ENCODE data around the gene RALGPS1.
A peak's percentile ranks its signal among the peaks of the same experiment; 100 is the strongest.

RALGPS1 gene

GRCh38 chr9:126885131-126885641, 29.4 kb upstream of the RALGPS1 start:
- H3K27me3 Mint-ChIP-seq, result no peaks in the 10 kb centered on the region
- H3K27ac Mint-ChIP-seq, result no peak overlapping the region
- H3K4me1 Mint-ChIP-seq (ENCODE audit: low read depth), result peaks cover 20% of the 10 kb centered on the region
- peaks cover 58% of the 10 kb centered on the region for H3K36me3 Mint-ChIP-seq (ENCODE audit: low read depth)
- intact Hi-C loops (cut with micrococcal nuclease), result no loop called here
- no peaks in the 10 kb centered on the region for H3K9me3 Mint-ChIP-seq
- no peak overlapping the region for H3K4me3 Mint-ChIP-seq

GRCh38 chr9:126886034-126886822, 28.4 kb upstream of the RALGPS1 start:
- H3K27ac Mint-ChIP-seq, result no peak overlapping the region
- H3K4me1 Mint-ChIP-seq (ENCODE audit: low read depth), result peaks cover 20% of the 10 kb centered on the region
- H3K9me3 Mint-ChIP-seq, result no peaks in the 10 kb centered on the region
- H3K27me3 Mint-ChIP-seq, result no peaks in the 10 kb centered on the region
- intact Hi-C loops (cut with micrococcal nuclease), result no loop called here
- peaks cover 48% of the 10 kb centered on the region for H3K36me3 Mint-ChIP-seq (ENCODE audit: low read depth)
- H3K4me3 Mint-ChIP-seq, result no peak overlapping the region

GRCh38 chr9:126886897-126887296, 27.7 kb upstream of the RALGPS1 start:
- H3K4me1 Mint-ChIP-seq (ENCODE audit: low read depth), result peaks cover 20% of the 10 kb centered on the region
- no peak overlapping the region for H3K4me3 Mint-ChIP-seq
- intact Hi-C loops (cut with micrococcal nuclease), result no loop called here
- H3K36me3 Mint-ChIP-seq (ENCODE audit: low read depth), result peaks cover 41% of the 10 kb centered on the region
- no peaks in the 10 kb centered on the region for H3K27me3 Mint-ChIP-seq
- no peak overlapping the region for H3K27ac Mint-ChIP-seq
- H3K9me3 Mint-ChIP-seq, result no peaks in the 10 kb centered on the region

- Mint-ChIP-seq H3K4me1 (ENCODE audit: low read depth) (peaks cover 15% of the 10 kb centered on the region), H3K27ac (no peak overlapping the region), H3K27me3 (peaks cover 3% of the 10 kb centered on the region), H3K4me3 (no peak overlapping the region), H3K36me3 (ENCODE audit: low read depth) (no peaks in the 10 kb centered on the region), H3K9me3 (no peaks in the 10 kb centered on the region)
- intact Hi-C loops (cut with micrococcal nuclease), result no loop called here
These were observed 22.9 kb upstream of the RALGPS1 start for GRCh38 chr9:126891676-126892075.

GRCh38 chr9:126893079-126893478, 21.5 kb upstream of the RALGPS1 start:
- Mint-ChIP-seq H3K27me3 (peaks cover 12% of the 10 kb centered on the region), H3K9me3 (no peaks in the 10 kb centered on the region), H3K36me3 (ENCODE audit: low read depth) (no peaks in the 10 kb centered on the region), H3K4me1 (ENCODE audit: low read depth) (peaks cover 15% of the 10 kb centered on the region), H3K4me3 (no peak overlapping the region), H3K27ac (no peak overlapping the region)
- intact Hi-C loops (cut with micrococcal nuclease), result no loop called here

GRCh38 chr9:126894052-126894603, 20.5 kb upstream of the RALGPS1 start:
- intact Hi-C loops (cut with micrococcal nuclease), result no loop called here
- no peak overlapping the region for H3K4me3 Mint-ChIP-seq
- peaks cover 15% of the 10 kb centered on the region for H3K4me1 Mint-ChIP-seq (ENCODE audit: low read depth)
- H3K9me3 Mint-ChIP-seq, result no peaks in the 10 kb centered on the region
- peaks cover 12% of the 10 kb centered on the region for H3K27me3 Mint-ChIP-seq
- H3K27ac Mint-ChIP-seq, result no peak overlapping the region
- H3K36me3 Mint-ChIP-seq (ENCODE audit: low read depth), result no peaks in the 10 kb centered on the region

GRCh38 chr9:126902210-126902609, 12.4 kb upstream of the RALGPS1 start:
- Mint-ChIP-seq H3K9me3 (peaks cover 16% of the 10 kb centered on the region), H3K27ac (no peak overlapping the region), H3K4me1 (ENCODE audit: low read depth) (no peaks in the 10 kb centered on the region), H3K4me3 (no peak overlapping the region), H3K27me3 (peaks cover 17% of the 10 kb centered on the region), H3K36me3 (ENCODE audit: low read depth) (no peaks in the 10 kb centered on the region)
- intact Hi-C loops (cut with micrococcal nuclease), result no loop called here

GRCh38 chr9:126904586-126904985, 10.0 kb upstream of the RALGPS1 start:
- H3K27ac Mint-ChIP-seq, result no peak overlapping the region
- no peaks in the 10 kb centered on the region for H3K36me3 Mint-ChIP-seq (ENCODE audit: low read depth)
- peaks cover 23% of the 10 kb centered on the region for H3K27me3 Mint-ChIP-seq
- intact Hi-C loops (cut with micrococcal nuclease), result no loop called here
- H3K4me3 Mint-ChIP-seq, result no peak overlapping the region
- no peaks in the 10 kb centered on the region for H3K4me1 Mint-ChIP-seq (ENCODE audit: low read depth)
- peaks cover 16% of the 10 kb centered on the region for H3K9me3 Mint-ChIP-seq

GRCh38 chr9:126906091-126906490, 8.5 kb upstream of the RALGPS1 start:
- no peaks in the 10 kb centered on the region for H3K4me1 Mint-ChIP-seq (ENCODE audit: low read depth)
- no peaks in the 10 kb centered on the region for H3K36me3 Mint-ChIP-seq (ENCODE audit: low read depth)
- H3K4me3 Mint-ChIP-seq, result no peak overlapping the region
- intact Hi-C loops (cut with micrococcal nuclease), result no loop called here
- H3K9me3 Mint-ChIP-seq, result peaks cover 12% of the 10 kb centered on the region
- no peak overlapping the region for H3K27ac Mint-ChIP-seq
- peaks cover 25% of the 10 kb centered on the region for H3K27me3 Mint-ChIP-seq

- Mint-ChIP-seq H3K27ac (no peak overlapping the region), H3K36me3 (ENCODE audit: low read depth) (no peaks in the 10 kb centered on the region), H3K27me3 (peaks cover 34% of the 10 kb centered on the region), H3K4me3 (no peak overlapping the region), H3K9me3 (peaks cover 7% of the 10 kb centered on the region), H3K4me1 (ENCODE audit: low read depth) (no peaks in the 10 kb centered on the region)
- intact Hi-C loops (cut with micrococcal nuclease), result no loop called here
These were observed 7.5 kb upstream of the RALGPS1 start for GRCh38 chr9:126907058-126907457.

- intact Hi-C loops (cut with micrococcal nuclease), result no loop called here
- peaks cover 44% of the 10 kb centered on the region for H3K27me3 Mint-ChIP-seq
- peaks cover 7% of the 10 kb centered on the region for H3K9me3 Mint-ChIP-seq
- peak overlapping the region; percentile 42 for H3K4me3 Mint-ChIP-seq
- peaks cover 14% of the 10 kb centered on the region for H3K4me1 Mint-ChIP-seq (ENCODE audit: low read depth)
- H3K27ac Mint-ChIP-seq, result no peak overlapping the region
- no peaks in the 10 kb centered on the region for H3K36me3 Mint-ChIP-seq (ENCODE audit: low read depth)
These were observed 767 bp downstream of the RALGPS1 start for GRCh38 chr9:126915281-126915816.

GRCh38 chr9:126915846-126916543, 1.4 kb downstream of the RALGPS1 start:
- Mint-ChIP-seq H3K36me3 (ENCODE audit: low read depth) (no peaks in the 10 kb centered on the region), H3K4me1 (ENCODE audit: low read depth) (peaks cover 16% of the 10 kb centered on the region), H3K4me3 (peak overlapping the region; percentile 42), H3K27me3 (peaks cover 44% of the 10 kb centered on the region), H3K9me3 (peaks cover 6% of the 10 kb centered on the region), H3K27ac (no peak overlapping the region)
- intact Hi-C loops (cut with micrococcal nuclease), result no loop called here

GRCh38 chr9:126916909-126917308, 2.3 kb downstream of the RALGPS1 start:
- Mint-ChIP-seq H3K36me3 (ENCODE audit: low read depth) (no peaks in the 10 kb centered on the region), H3K4me3 (no peak overlapping the region), H3K27ac (no peak overlapping the region), H3K27me3 (peaks cover 35% of the 10 kb centered on the region), H3K9me3 (no peaks in the 10 kb centered on the region), H3K4me1 (ENCODE audit: low read depth) (peaks cover 16% of the 10 kb centered on the region)
- intact Hi-C loops (cut with micrococcal nuclease), result no loop called here

GRCh38 chr9:126919193-126919592, 4.6 kb downstream of the RALGPS1 start:
- H3K4me3 Mint-ChIP-seq, result no peak overlapping the region
- H3K27me3 Mint-ChIP-seq, result peaks cover 20% of the 10 kb centered on the region

More at GRCh38 chr9:126919193-126919592, 4.6 kb downstream of the RALGPS1 start:
- H3K4me1 Mint-ChIP-seq (ENCODE audit: low read depth), result peaks cover 15% of the 10 kb centered on the region
- H3K9me3 Mint-ChIP-seq, result no peaks in the 10 kb centered on the region
- intact Hi-C loops (cut with micrococcal nuclease), result no loop called here
- no peak overlapping the region for H3K27ac Mint-ChIP-seq
- H3K36me3 Mint-ChIP-seq (ENCODE audit: low read depth), result no peaks in the 10 kb centered on the region
